H1 (cell line): ENCODE results near the gene NWD2. TPM values are rescaled to one million over a fixed set of nuclear protein-coding genes. Genes with fewer than 3 reads are reported as not detected.

Experiments used
- CTCF ChIA-PET: fragments of 300-600 bp; sonication (Branson Sonifier 250); formaldehyde crosslinking; loops from one replicate; lab custom pipeline; 2021; ENCODE audit not compliant: partially characterized antibody; lab: Charles Lee
- POLR2A ChIA-PET: fragments of 300-600 bp; sonication (Branson Sonifier 250); formaldehyde crosslinking; loops from one replicate; lab custom pipeline; 2021; ENCODE audit warnings: inconsistent platforms; ENCODE audit not compliant: partially characterized antibody; lab: Charles Lee
- DNase-seq, 2 experiments: peaks; one replicate each; pipeline versions ENCODE4 v3.0.0 to v3.0.0-alpha.2; 2010 to 2022; ENCODE audit warnings: low spot score in 2 of 2, low read depth in 1 of 2, mixed read lengths in 1 of 2
- FAIRE-seq: peaks from 2 replicates; lab custom pipeline; 2011; peaks lifted over from hg19 to GRCh38; lab: Jason Lieb, UNC
- H2AFZ ChIP-seq: 2 replicates; pipeline ENCODE4 v1.8.1; 2012; ENCODE audit warnings: low read length, inconsistent platforms
- H2AK5ac ChIP-seq: 2 replicates; pipeline ENCODE4 v1.6.1; 2013; ENCODE audit warnings: low read depth, low read length
- H2BK120ac ChIP-seq: replicated peaks from 2 replicates; pipeline ENCODE3; 2013; ENCODE audit warnings: low read depth, low read length, inconsistent platforms
- H2BK12ac ChIP-seq: 2 replicates; pipeline ENCODE4 v1.6.1; 2013; ENCODE audit warnings: low read depth, low read length
- H2BK15ac ChIP-seq: 2 replicates; pipeline ENCODE4 v1.6.1; 2013; ENCODE audit warnings: low read length
- H2BK20ac ChIP-seq: 2 replicates; pipeline ENCODE4 v1.6.1; 2013; ENCODE audit warnings: low read length
- H2BK5ac ChIP-seq: 2 replicates; pipeline ENCODE4 v1.6.1; 2013; ENCODE audit warnings: low read depth, low read length
- H3K14ac ChIP-seq: 2 replicates; pipeline ENCODE4 v1.6.1; 2013; ENCODE audit warnings: inconsistent platforms; ENCODE audit not compliant: insufficient read length
- H3K18ac ChIP-seq: 2 replicates; pipeline ENCODE4 v1.6.1; 2013; ENCODE audit warnings: low read length; ENCODE audit errors: extremely low read depth
- H3K23ac ChIP-seq: 2 replicates; pipeline ENCODE4 v1.6.1; 2013; ENCODE audit warnings: inconsistent platforms; ENCODE audit not compliant: insufficient read length
- H3K23me2 ChIP-seq: 2 replicates; pipeline ENCODE4 v1.6.1; 2013; ENCODE audit warnings: low read depth, low read length
- H3K27ac ChIP-seq: 2 replicates; pipeline ENCODE4 v1.6.1; 2011; ENCODE audit warnings: low read depth, low read length, inconsistent platforms
- H3K27me3 ChIP-seq, 4 experiments: replicated peaks in 1 of 4; 1 replicate in 1 of 4; 2 replicates in 3 of 4; pipeline versions ENCODE4 v1.6.1 to v1.8.1; 2011 to 2013; ENCODE audit warnings: low read length in 3 of 4, mild to moderate bottlenecking in 3 of 4, inconsistent platforms in 2 of 4, mixed read lengths in 2 of 4, moderate library complexity in 1 of 4; ENCODE audit not compliant: control insufficient read depth in 3 of 4, insufficient read depth in 3 of 4; ENCODE audit errors: extremely low read depth in 1 of 4
- H3K36me3 ChIP-seq, 4 experiments: 2 replicates each; pipeline versions ENCODE4 v1.6.1 to v1.8.1; 2011 to 2013; ENCODE audit warnings: mild to moderate bottlenecking in 4 of 4, low read length in 3 of 4, moderate library complexity in 2 of 4, control low read depth in 1 of 4, inconsistent platforms in 1 of 4; ENCODE audit not compliant: insufficient read depth in 4 of 4, control insufficient read depth in 2 of 4
- H3K4ac ChIP-seq: replicated peaks from 2 replicates; pipeline ENCODE3; 2013; ENCODE audit warnings: low read length, low read depth, mixed read lengths, inconsistent platforms; ENCODE audit not compliant: insufficient read length
- H3K4me1 ChIP-seq, 4 experiments: replicated peaks in 1 of 4; 1 replicate in 1 of 4; 2 replicates in 3 of 4; pipeline versions ENCODE4 v1.6.1 to v1.8.1; 2011 to 2013; ENCODE audit warnings: low read length in 3 of 4, inconsistent platforms in 2 of 4, mixed read lengths in 1 of 4; ENCODE audit not compliant: insufficient read depth in 4 of 4, control insufficient read depth in 3 of 4
- H3K4me2 ChIP-seq, 2 experiments: 2 replicates each; pipeline versions ENCODE4 v1.6.1 to v1.8.1; 2011 to 2013; ENCODE audit warnings: low read depth in 2 of 2, low read length in 2 of 2, control low read depth in 1 of 2, inconsistent platforms in 1 of 2, mild to moderate bottlenecking in 1 of 2; ENCODE audit not compliant: insufficient read depth in 1 of 2
- H3K4me3 ChIP-seq, 4 experiments: fragments of 200-600, 300-600 bp in 1 of 4; sonication (generic), shearing (Covaris generic), sonication (Bioruptor Twin) in 1 of 4; 2 replicates each; pipeline versions ENCODE4 v1.5.1 to v1.8.1; 2011 to 2016; ENCODE audit warnings: low read length in 4 of 4, low read depth in 3 of 4, control low read depth in 2 of 4, inconsistent platforms in 2 of 4, mild to moderate bottlenecking in 2 of 4, mixed read lengths in 1 of 4, moderate library complexity in 1 of 4; ENCODE audit not compliant: insufficient read depth in 2 of 4; ENCODE audit errors: extremely low read depth in 1 of 4
- H3K56ac ChIP-seq: replicated peaks from 2 replicates; pipeline ENCODE3; 2013; ENCODE audit warnings: low read depth, mild to moderate bottlenecking, mixed read lengths, low read length, inconsistent platforms; ENCODE audit not compliant: insufficient read length
- H3K79me1 ChIP-seq: 2 replicates; pipeline ENCODE4 v1.6.1; 2013; ENCODE audit warnings: low read depth, low read length, control low read depth
- H3K79me2 ChIP-seq, 2 experiments: 2 replicates each; pipeline versions ENCODE4 v1.6.1 to v1.8.1; 2012 to 2013; ENCODE audit warnings: low read length in 2 of 2, mild to moderate bottlenecking in 2 of 2, inconsistent platforms in 1 of 2; ENCODE audit not compliant: insufficient read depth in 2 of 2, control insufficient read depth in 1 of 2
- H3K9ac ChIP-seq, 4 experiments: replicated peaks in 1 of 4; 1 replicate in 1 of 4; 2 replicates in 3 of 4; pipeline versions ENCODE4 v1.6.1 to v1.8.1; 2011 to 2013; ENCODE audit warnings: low read depth in 3 of 4, low read length in 3 of 4, control low read depth in 2 of 4, mild to moderate bottlenecking in 2 of 4, moderate library complexity in 2 of 4, inconsistent platforms in 1 of 4; ENCODE audit errors: extremely low read depth in 1 of 4
- H3K9me3 ChIP-seq, 2 experiments: 2 replicates each; pipeline versions ENCODE4 v1.6.1 to v1.8.1; 2012 to 2013; ENCODE audit warnings: mild to moderate bottlenecking in 2 of 2, moderate library complexity in 2 of 2, control low read depth in 1 of 2, inconsistent platforms in 1 of 2, low read depth in 1 of 2, low read length in 1 of 2, mixed read lengths in 1 of 2; ENCODE audit not compliant: insufficient read depth in 2 of 2
- H4K20me1 ChIP-seq, 2 experiments: replicated peaks in 1 of 2; 2 replicates each; pipeline versions ENCODE3 to v1.8.1; 2011 to 2013; ENCODE audit warnings: inconsistent platforms in 2 of 2, low read length in 2 of 2, mild to moderate bottlenecking in 1 of 2; ENCODE audit not compliant: insufficient read depth in 2 of 2, control insufficient read depth in 1 of 2
- H4K5ac ChIP-seq: 2 replicates; pipeline ENCODE4 v1.6.1; 2013; ENCODE audit warnings: low read length, low read depth, mixed read lengths, inconsistent platforms; ENCODE audit not compliant: insufficient read length
- H4K8ac ChIP-seq: 2 replicates; pipeline ENCODE4 v1.8.0; 2013; ENCODE audit warnings: mild to moderate bottlenecking, moderate library complexity, low read length, inconsistent platforms; ENCODE audit not compliant: insufficient read depth; ENCODE audit errors: extremely low read depth
- H4K91ac ChIP-seq: replicated peaks from 2 replicates; pipeline ENCODE3; 2013; ENCODE audit warnings: low read length, mixed read lengths, inconsistent platforms; ENCODE audit not compliant: insufficient read length
- BACH1 ChIP-seq: IDR thresholded peaks from 2 replicates; pipeline ENCODE4 v1.6.1; 2012; ENCODE audit warnings: low read length, improper control_type of control experiment
- CBX8 ChIP-seq: fragments of 300-800, 300-1000 bp; sonication (generic); IDR thresholded peaks from 2 replicates; pipeline ENCODE4 v1.7.1; 2016; ENCODE audit warnings: low read depth, low read length, borderline replicate concordance
- CEBPB ChIP-seq: IDR thresholded peaks from 2 replicates; pipeline ENCODE4 v1.6.1; 2012; ENCODE audit warnings: low read depth, low read length
- CHD2 ChIP-seq: IDR thresholded peaks from 2 replicates; pipeline ENCODE4 v1.6.1; 2012; ENCODE audit warnings: low read length, improper control_type of control experiment
- EGR1 ChIP-seq: IDR thresholded peaks from 2 replicates; pipeline ENCODE4 v1.6.1; 2011; ENCODE audit warnings: low read depth, low read length, borderline replicate concordance
- HDAC2 ChIP-seq, 2 experiments: fragments of 300-600 bp in 1 of 2; sonication (generic) in 1 of 2; IDR thresholded peaks; 2 replicates each; pipeline ENCODE4 v1.6.1; 2011 to 2012; ENCODE audit warnings: low read depth in 2 of 2, low read length in 2 of 2, mild to moderate bottlenecking in 2 of 2, moderate library complexity in 2 of 2, borderline replicate concordance in 1 of 2, inconsistent platforms in 1 of 2
- KDM1A ChIP-seq: fragments of 200-600, 300-600 bp; sonication (generic); IDR thresholded peaks from 2 replicates; pipeline ENCODE4 v1.7.1; 2016; ENCODE audit warnings: mild to moderate bottlenecking, low read length, borderline replicate concordance
- KDM4A ChIP-seq: IDR thresholded peaks from one replicate; pipeline ENCODE4 v1.7.1; 2012; ENCODE audit warnings: low read depth, mild to moderate bottlenecking, moderate library complexity, low read length, inconsistent platforms; ENCODE audit not compliant: severe bottlenecking
- POLR2AphosphoS5 ChIP-seq: IDR thresholded peaks from 2 replicates; pipeline ENCODE4 v1.6.1; 2011; ENCODE audit warnings: low read depth, low read length
- RAD21 ChIP-seq, 2 experiments: IDR thresholded peaks in 1 of 2; conservative IDR thresholded peaks in 1 of 2; 2 replicates each; pipeline ENCODE4 v1.6.1; 2011; ENCODE audit warnings: low read depth in 2 of 2, low read length in 2 of 2, improper control_type of control experiment in 1 of 2, inconsistent platforms in 1 of 2, mild to moderate bottlenecking in 1 of 2, moderate library complexity in 1 of 2
- SP2 ChIP-seq: IDR thresholded peaks from 2 replicates; pipeline ENCODE4 v1.6.1; 2012; ENCODE audit warnings: mild to moderate bottlenecking, low read length, inconsistent platforms
- TAF1 ChIP-seq: IDR thresholded peaks from 2 replicates; pipeline ENCODE4 v1.6.1; 2011; ENCODE audit warnings: mild to moderate bottlenecking, low read depth, low read length
- WGBS, 2 experiments: shearing (Covaris generic) in 1 of 2; methylation state at CpG; one replicate each; pipeline versions ENCODE4 v1.1.6 to v1.1.7; 2013 to 2015; ENCODE audit warnings: low lambda C conversion rate in 2 of 2, mixed read lengths in 2 of 2, inconsistent platforms in 1 of 2, low coverage in 1 of 2, missing lambda C conversion rate in 1 of 2; ENCODE audit not compliant: insufficient replicate concordance in 2 of 2, insufficient coverage in 1 of 2, insufficient read length in 1 of 2; ENCODE audit errors: extremely low coverage in 1 of 2, missing lambda C conversion rate in 1 of 2; 5-methylcytosine and 5-hydroxymethylcytosine counted together
- polyA plus RNA-seq, 7 experiments: library from polyadenylated mRNA; depleted of rRNA in 3 of 7; stranded (reverse) in 5 of 7; unstranded in 2 of 7; fragments of >200 nt in 5 of 7; fragments of 200-250 nt in 2 of 7; gene quantifications; 1 replicate in 5 of 7; 2 replicates in 1 of 7; 4 replicates in 1 of 7; pipeline versions ENCODE4 v1.2.1 to v1.2.3, GENCODE V29; 2011 to 2013; ENCODE audit warnings: missing spikeins in 2 of 7, mixed read lengths in 2 of 7
- total RNA-seq: library from RNA; stranded (reverse); fragmentation: NEBNext Ultra II Directional; extraction: Animal tissue kit (Norgen Biotek cat#: 25700); gene quantifications from 2 replicates; pipeline ENCODE4 v1.2.1, GENCODE V29; 2021

NWD2 gene
- total and polyA plus RNA-seq, 2 of the 8 experiments (the other 6 are each of a cell fraction or from before 2014, with no cell fraction given): under 0.01 TPM; not detected in 1

DNA sequence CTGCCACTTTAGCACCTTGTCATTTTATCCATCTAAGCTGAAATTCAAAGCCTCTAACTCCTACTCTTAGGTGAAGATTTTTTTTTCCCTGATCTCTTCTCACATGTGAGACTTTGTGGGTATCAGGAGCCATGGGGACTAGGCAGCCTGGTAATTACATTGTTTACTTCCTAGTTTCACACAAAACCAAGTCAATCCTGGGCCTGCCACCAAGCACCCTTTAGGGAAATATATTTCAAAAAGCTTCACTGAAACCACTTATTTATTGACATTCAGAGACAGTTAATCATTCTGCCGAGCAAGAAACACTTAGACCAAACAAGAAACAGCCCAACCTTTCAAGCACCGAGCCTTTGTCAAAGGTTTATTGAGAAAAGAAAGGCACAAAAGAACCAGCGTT, 241.6 kb downstream of the NWD2 start:
- DNase-seq: no peak
- TF ChIP-seq CEBPB (no peak), RAD21 (IDR thresholded peaks at IDR 0.05 in 1 of 2, conservative IDR thresholded peaks at IDR 0.05 in 1 of 2; ENCODE audit: low read depth in 2 of 2, low read length in 2 of 2) (no peak), CBX8 (no peak), KDM4A (no peak), BACH1 (no peak), SP2 (no peak), HDAC2 (IDR thresholded peaks at IDR 0.05; ENCODE audit: borderline replicate concordance in 1 of 2, low read depth in 2 of 2, low read length in 2 of 2) (no peak), KDM1A (no peak), EGR1 (no peak), CHD2 (no peak), TAF1 (no peak), POLR2AphosphoS5 (no peak)
- WGBS, 2 experiments: 92% methylated on average over 3 of the region's 3 CpGs; no CpG with 5 or more reads in 1 of the 2 experiments

More for the DNA sequence above, 241.6 kb downstream of the NWD2 start:
- Histone ChIP-seq H2AK5ac (no peak overlapping the region), H3K56ac (no peak overlapping the region), H2BK15ac (no peak overlapping the region), H3K36me3 (no peaks in the 10 kb centered on the region), H3K23ac (no peak overlapping the region), H3K4me2 (no peak overlapping the region), H3K14ac (no peak overlapping the region), H3K4me3 (no peak overlapping the region), H3K9me3 (no peaks in the 10 kb centered on the region), H3K4ac (no peak overlapping the region), H2BK5ac (no peak overlapping the region), H3K79me2 (no peaks in the 10 kb centered on the region), H4K20me1 (no peaks in the 10 kb centered on the region), H3K18ac (no peak overlapping the region), H3K79me1 (no peaks in the 10 kb centered on the region), H4K91ac (no peak overlapping the region), H3K27me3 (no peaks in the 10 kb centered on the region), H4K5ac (no peak overlapping the region), H3K27ac (no peak overlapping the region), H3K4me1 (no peaks in the 10 kb centered on the region), H2BK12ac (no peak overlapping the region), H2BK20ac (no peak overlapping the region), H3K9ac (no peak overlapping the region), H3K23me2 (no peaks in the 10 kb centered on the region), H4K8ac (no peak overlapping the region), H2AFZ (no peak overlapping the region), H2BK120ac (no peak overlapping the region)
- ChIA-PET POLR2A (no interaction called here), CTCF (interaction anchor here (1.4 kb wide), 1 partner anchor 81 kb away, joined by 3 read pairs; no protein-coding TSS in a partner anchor)
- no peak for FAIRE-seq
